ENCODE measurements around the gene TRPV6. TPM values are rescaled to one million over a fixed set of nuclear protein-coding genes. Genes with fewer than 3 reads are reported as not detected.
A peak's percentile ranks its signal among the peaks of the same experiment; 100 is the strongest.

TRPV6 gene
- total and polyA plus RNA-seq, 2 donors (not counting 1 experiment from before 2014, with no cell fraction given), result not detected

DNA sequence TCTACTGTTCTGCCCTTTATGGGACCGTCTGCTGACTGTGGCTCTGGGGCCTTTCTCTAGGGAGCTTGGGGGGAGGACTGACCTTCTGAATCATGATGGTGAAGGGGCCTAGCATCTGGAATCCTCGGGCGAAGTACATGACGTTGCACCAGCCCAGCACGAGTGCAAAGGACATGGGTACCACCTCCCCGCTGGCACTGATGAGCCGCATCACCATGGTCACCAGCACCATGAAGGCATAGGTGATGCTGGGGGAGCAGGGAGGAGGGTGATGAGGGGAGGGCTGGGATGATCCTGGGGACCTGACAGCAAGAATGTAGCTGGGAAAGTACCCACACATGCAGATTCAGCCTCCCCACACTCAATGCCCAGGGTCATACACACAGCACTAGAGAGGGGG lies 11.1 kb downstream of the TRPV6 start:
- DNase-seq (ENCODE audit: low read depth in 2 of 2), result no peak
- no peaks in the 10 kb centered on the region for H3K79me2 ChIP-seq (ENCODE audit: control insufficient read depth, insufficient read depth, low read length)
- H3K9ac ChIP-seq (ENCODE audit: insufficient read depth, low read length), result no peak overlapping the region
- TF ChIP-seq, protein P1, sequence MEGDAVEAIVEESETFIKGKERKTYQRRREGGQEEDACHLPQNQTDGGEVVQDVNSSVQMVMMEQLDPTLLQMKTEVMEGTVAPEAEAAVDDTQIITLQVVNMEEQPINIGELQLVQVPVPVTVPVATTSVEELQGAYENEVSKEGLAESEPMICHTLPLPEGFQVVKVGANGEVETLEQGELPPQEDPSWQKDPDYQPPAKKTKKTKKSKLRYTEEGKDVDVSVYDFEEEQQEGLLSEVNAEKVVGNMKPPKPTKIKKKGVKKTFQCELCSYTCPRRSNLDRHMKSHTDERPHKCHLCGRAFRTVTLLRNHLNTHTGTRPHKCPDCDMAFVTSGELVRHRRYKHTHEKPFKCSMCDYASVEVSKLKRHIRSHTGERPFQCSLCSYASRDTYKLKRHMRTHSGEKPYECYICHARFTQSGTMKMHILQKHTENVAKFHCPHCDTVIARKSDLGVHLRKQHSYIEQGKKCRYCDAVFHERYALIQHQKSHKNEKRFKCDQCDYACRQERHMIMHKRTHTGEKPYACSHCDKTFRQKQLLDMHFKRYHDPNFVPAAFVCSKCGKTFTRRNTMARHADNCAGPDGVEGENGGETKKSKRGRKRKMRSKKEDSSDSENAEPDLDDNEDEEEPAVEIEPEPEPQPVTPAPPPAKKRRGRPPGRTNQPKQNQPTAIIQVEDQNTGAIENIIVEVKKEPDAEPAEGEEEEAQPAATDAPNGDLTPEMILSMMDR (conservative IDR thresholded peaks at IDR 0.05 in 1 of 2, IDR thresholded peaks at IDR 0.05 in 1 of 2; ENCODE audit: low read depth in 1 of 2, low read length in 2 of 2), result no peak
- TF ChIP-seq EZH2 (IDR thresholded peaks at IDR 0.05; ENCODE audit: low read length, missing control alignments), result no peak
- H4K20me1 ChIP-seq (ENCODE audit: control insufficient read depth, extremely low read depth, insufficient read depth, low read length), result no peaks in the 10 kb centered on the region
- H2AFZ ChIP-seq (ENCODE audit: low read length), result no peak overlapping the region
- H3K4me1 ChIP-seq (ENCODE audit: control insufficient read depth, extremely low read depth, insufficient read depth, low read length), result no peaks in the 10 kb centered on the region
- H3K27ac ChIP-seq (ENCODE audit: insufficient read depth, low read length), result no peak overlapping the region
- H3K9me3 ChIP-seq (ENCODE audit: control insufficient read depth, insufficient read depth, low read depth, low read length), result no peaks in the 10 kb centered on the region
- no peak overlapping the region for H3K4me3 ChIP-seq (replicated peaks in 1 of 4; ENCODE audit: control extremely low read depth in 1 of 4, insufficient read depth in 1 of 4, low read depth in 3 of 4, low read length in 4 of 4)
- H3K27me3 ChIP-seq (ENCODE audit: control insufficient read depth, insufficient read depth, low read length), result no peaks in the 10 kb centered on the region
- H3K36me3 ChIP-seq (ENCODE audit: control insufficient read depth, insufficient read depth, low read length), result no peaks in the 10 kb centered on the region
- H3K4me2 ChIP-seq (ENCODE audit: extremely low read depth, insufficient read depth, low read length), result no peak overlapping the region

DNA sequence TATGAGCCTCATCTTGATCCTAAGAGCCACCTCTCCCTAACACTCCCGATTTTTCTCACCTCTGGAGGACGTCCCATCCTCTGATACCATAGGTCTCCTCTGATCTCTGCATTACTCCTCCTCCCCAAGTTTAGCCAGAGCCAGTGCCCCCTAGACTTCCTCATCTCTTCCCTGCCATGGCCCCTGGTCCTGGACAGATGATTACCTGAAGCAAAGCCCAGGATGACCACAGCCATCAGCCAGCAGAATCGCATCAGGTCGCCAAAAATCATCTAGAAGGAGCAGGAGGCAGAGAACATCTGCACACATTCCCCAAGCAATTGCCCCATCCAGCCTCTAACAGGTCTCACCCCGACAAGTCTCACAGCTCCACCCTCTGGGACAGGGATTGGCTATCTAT lies 11.7 kb downstream of the TRPV6 start:
- no peak for TF ChIP-seq EZH2 (IDR thresholded peaks at IDR 0.05; ENCODE audit: low read length, missing control alignments)
- TF ChIP-seq, protein P1 (conservative IDR thresholded peaks at IDR 0.05 in 1 of 2, IDR thresholded peaks at IDR 0.05 in 1 of 2; ENCODE audit: low read depth in 1 of 2, low read length in 2 of 2), result no peak
- H4K20me1 ChIP-seq (ENCODE audit: control insufficient read depth, extremely low read depth, insufficient read depth, low read length), result no peaks in the 10 kb centered on the region
- H3K9me3 ChIP-seq (ENCODE audit: control insufficient read depth, insufficient read depth, low read depth, low read length), result no peaks in the 10 kb centered on the region
- H3K27me3 ChIP-seq (ENCODE audit: control insufficient read depth, insufficient read depth, low read length), result no peaks in the 10 kb centered on the region
- no peak overlapping the region for H3K4me2 ChIP-seq (ENCODE audit: extremely low read depth, insufficient read depth, low read length)
- DNase-seq (ENCODE audit: low read depth in 2 of 2), result no peak
- H3K36me3 ChIP-seq (ENCODE audit: control insufficient read depth, insufficient read depth, low read length), result no peaks in the 10 kb centered on the region
- no peak overlapping the region for H2AFZ ChIP-seq (ENCODE audit: low read length)
- no peak overlapping the region for H3K9ac ChIP-seq (ENCODE audit: insufficient read depth, low read length)
- H3K4me1 ChIP-seq (ENCODE audit: control insufficient read depth, extremely low read depth, insufficient read depth, low read length), result no peaks in the 10 kb centered on the region
- no peaks in the 10 kb centered on the region for H3K79me2 ChIP-seq (ENCODE audit: control insufficient read depth, insufficient read depth, low read length)
- no peak overlapping the region for H3K27ac ChIP-seq (ENCODE audit: insufficient read depth, low read length)
- no peak overlapping the region for H3K4me3 ChIP-seq (replicated peaks in 1 of 4; ENCODE audit: control extremely low read depth in 1 of 4, insufficient read depth in 1 of 4, low read depth in 3 of 4, low read length in 4 of 4)

DNA sequence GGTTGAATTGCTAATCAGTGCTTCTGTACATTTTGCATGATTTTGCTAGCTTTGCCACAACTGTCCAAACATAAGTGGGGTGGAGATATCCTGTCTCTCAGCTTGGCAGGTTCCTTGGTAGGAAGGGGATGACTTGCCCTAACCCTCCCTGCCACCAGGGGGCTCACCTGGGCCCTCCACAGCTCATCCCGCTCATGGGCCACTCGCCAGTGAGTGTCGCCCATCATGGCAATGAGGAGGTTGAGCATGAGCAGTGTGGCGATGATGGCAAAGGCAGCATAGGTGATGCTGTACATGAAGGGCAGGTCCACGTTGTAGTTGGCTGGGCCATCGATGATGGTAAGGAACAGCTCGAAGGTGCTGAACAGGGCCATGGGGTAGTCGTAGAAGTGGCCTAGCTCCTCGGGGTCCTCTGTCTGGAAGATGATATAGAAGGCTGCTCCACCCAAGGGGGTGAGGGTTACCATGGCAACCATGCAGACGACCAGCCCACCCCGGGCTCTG lies 12.2 kb downstream of the TRPV6 start:
- H3K9me3 ChIP-seq (ENCODE audit: control insufficient read depth, insufficient read depth, low read depth, low read length), result no peaks in the 10 kb centered on the region
- H3K27me3 ChIP-seq (ENCODE audit: control insufficient read depth, insufficient read depth, low read length), result no peaks in the 10 kb centered on the region
- H2AFZ ChIP-seq (ENCODE audit: low read length), result no peak overlapping the region
- TF ChIP-seq, protein P1 (conservative IDR thresholded peaks at IDR 0.05 in 1 of 2, IDR thresholded peaks at IDR 0.05 in 1 of 2; ENCODE audit: low read depth in 1 of 2, low read length in 2 of 2), result peak; percentile 17 to 24
- TF ChIP-seq EZH2 (IDR thresholded peaks at IDR 0.05; ENCODE audit: low read length, missing control alignments), result no peak
- H4K20me1 ChIP-seq (ENCODE audit: control insufficient read depth, extremely low read depth, insufficient read depth, low read length), result no peaks in the 10 kb centered on the region
- H3K4me1 ChIP-seq (ENCODE audit: control insufficient read depth, extremely low read depth, insufficient read depth, low read length), result no peaks in the 10 kb centered on the region
- H3K36me3 ChIP-seq (ENCODE audit: control insufficient read depth, insufficient read depth, low read length), result no peaks in the 10 kb centered on the region
- no peak for DNase-seq (ENCODE audit: low read depth in 2 of 2)
- no peak overlapping the region for H3K9ac ChIP-seq (ENCODE audit: insufficient read depth, low read length)
- H3K4me3 ChIP-seq (replicated peaks in 1 of 4; ENCODE audit: control extremely low read depth in 1 of 4, insufficient read depth in 1 of 4, low read depth in 3 of 4, low read length in 4 of 4), result no peak overlapping the region
- no peak overlapping the region for H3K27ac ChIP-seq (ENCODE audit: insufficient read depth, low read length)
- H3K4me2 ChIP-seq (ENCODE audit: extremely low read depth, insufficient read depth, low read length), result no peak overlapping the region
- no peaks in the 10 kb centered on the region for H3K79me2 ChIP-seq (ENCODE audit: control insufficient read depth, insufficient read depth, low read length)

Measured in fibroblast of lung (primary cell).